Mesothelial cell of epicardium (in vitro differentiated cells): ENCODE measurements around the gene ISCA1. TPM values are rescaled to one million over a fixed set of nuclear protein-coding genes. Genes with fewer than 3 reads are reported as not detected.

Experiments used
- DNase-seq, 2 experiments: peaks; one replicate each; pipeline ENCODE4 v3.0.0; 2021; ENCODE audit warnings: low spot score in 2 of 2; ENCODE audit not compliant: unreplicated experiment in 2 of 2
- H3K27ac Mint-ChIP-seq: 2 replicates; pipeline ENCODE4 v1.8.0; 2021; ENCODE audit warnings: mixed read lengths
- H3K27me3 Mint-ChIP-seq: 2 replicates; pipeline ENCODE4 v1.8.0; 2021; ENCODE audit warnings: low read depth, mixed read lengths
- H3K36me3 Mint-ChIP-seq: 2 replicates; pipeline ENCODE4 v1.8.0; 2021; ENCODE audit warnings: mixed read lengths
- H3K4me1 Mint-ChIP-seq: 2 replicates; pipeline ENCODE4 v1.8.0; 2021; ENCODE audit warnings: mixed read lengths
- H3K4me3 Mint-ChIP-seq: 2 replicates; pipeline ENCODE4 v1.8.0; 2021; ENCODE audit warnings: mild to moderate bottlenecking, moderate library complexity, mixed read lengths
- H3K9me3 Mint-ChIP-seq: 2 replicates; pipeline ENCODE4 v1.8.0; 2021; ENCODE audit warnings: mixed read lengths
- total RNA-seq: library from RNA; stranded (reverse); gene quantifications from 3 replicates; pipeline ENCODE4 v1.2.1, GENCODE V29; 2021
- TF ChIP-seq, protein P1 (sequence below): fragments of 200-600 bp; sonication (generic); IDR thresholded peaks from one replicate; pipeline ENCODE4 v1.5.0; 2021; ENCODE audit warnings: antibody characterized with exemption; ENCODE audit not compliant: unreplicated experiment

ISCA1 gene
- total RNA-seq, 1 donor from 2014 or later, result 23.4 TPM

- Mint-ChIP-seq H3K27me3 (no peaks in the 10 kb centered on the region), H3K9me3 (no peaks in the 10 kb centered on the region), H3K27ac (no peak overlapping the region), H3K4me3 (no peak overlapping the region), H3K4me1 (no peaks in the 10 kb centered on the region), H3K36me3 (no peaks in the 10 kb centered on the region)
- no peak for DNase-seq
- TF ChIP-seq, protein P1, sequence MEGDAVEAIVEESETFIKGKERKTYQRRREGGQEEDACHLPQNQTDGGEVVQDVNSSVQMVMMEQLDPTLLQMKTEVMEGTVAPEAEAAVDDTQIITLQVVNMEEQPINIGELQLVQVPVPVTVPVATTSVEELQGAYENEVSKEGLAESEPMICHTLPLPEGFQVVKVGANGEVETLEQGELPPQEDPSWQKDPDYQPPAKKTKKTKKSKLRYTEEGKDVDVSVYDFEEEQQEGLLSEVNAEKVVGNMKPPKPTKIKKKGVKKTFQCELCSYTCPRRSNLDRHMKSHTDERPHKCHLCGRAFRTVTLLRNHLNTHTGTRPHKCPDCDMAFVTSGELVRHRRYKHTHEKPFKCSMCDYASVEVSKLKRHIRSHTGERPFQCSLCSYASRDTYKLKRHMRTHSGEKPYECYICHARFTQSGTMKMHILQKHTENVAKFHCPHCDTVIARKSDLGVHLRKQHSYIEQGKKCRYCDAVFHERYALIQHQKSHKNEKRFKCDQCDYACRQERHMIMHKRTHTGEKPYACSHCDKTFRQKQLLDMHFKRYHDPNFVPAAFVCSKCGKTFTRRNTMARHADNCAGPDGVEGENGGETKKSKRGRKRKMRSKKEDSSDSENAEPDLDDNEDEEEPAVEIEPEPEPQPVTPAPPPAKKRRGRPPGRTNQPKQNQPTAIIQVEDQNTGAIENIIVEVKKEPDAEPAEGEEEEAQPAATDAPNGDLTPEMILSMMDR, result no peak
Observed at GRCh38 chr9:86230858-86231257, 51.5 kb downstream of the ISCA1 start.

DNA sequence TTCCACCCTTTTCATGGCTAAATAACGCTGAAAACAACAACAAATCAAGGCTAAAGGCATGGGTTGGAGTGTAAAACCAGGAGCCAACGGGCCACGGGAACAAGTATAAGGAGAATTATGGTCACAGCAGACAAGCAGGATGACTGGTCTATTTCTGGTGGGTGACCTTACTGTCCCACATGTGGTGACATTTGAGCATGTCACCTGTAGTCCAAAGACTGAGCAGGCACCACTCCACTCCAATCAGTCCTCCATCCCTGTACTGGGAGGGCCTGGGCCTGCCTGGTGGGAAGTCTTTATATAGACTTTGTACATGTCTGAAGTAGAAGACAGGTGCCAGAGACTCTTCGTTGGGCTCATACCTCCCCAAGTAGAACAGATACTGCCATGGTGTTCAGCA, 59.7 kb downstream of the ISCA1 start:
- H3K4me1 Mint-ChIP-seq, result no peaks in the 10 kb centered on the region
- H3K4me3 Mint-ChIP-seq, result no peak overlapping the region
- TF ChIP-seq, protein P1, result no peak
- no peak overlapping the region for H3K27ac Mint-ChIP-seq
- no peaks in the 10 kb centered on the region for H3K36me3 Mint-ChIP-seq
- no peak for DNase-seq
- H3K9me3 Mint-ChIP-seq, result no peaks in the 10 kb centered on the region
- H3K27me3 Mint-ChIP-seq, result peaks cover 2% of the 10 kb centered on the region

GRCh38 chr9:86219606-86220005, 62.7 kb downstream of the ISCA1 start:
- Mint-ChIP-seq H3K4me3 (no peak overlapping the region), H3K9me3 (peaks cover 4% of the 10 kb centered on the region), H3K27ac (no peak overlapping the region), H3K4me1 (no peaks in the 10 kb centered on the region), H3K27me3 (peaks cover 2% of the 10 kb centered on the region), H3K36me3 (no peaks in the 10 kb centered on the region)
- no peak for DNase-seq
- TF ChIP-seq, protein P1, result no peak

- Mint-ChIP-seq H3K27ac (no peak overlapping the region), H3K9me3 (peaks cover 4% of the 10 kb centered on the region), H3K4me1 (no peaks in the 10 kb centered on the region), H3K4me3 (no peak overlapping the region), H3K27me3 (no peaks in the 10 kb centered on the region), H3K36me3 (no peaks in the 10 kb centered on the region)
- DNase-seq, result no peak
- TF ChIP-seq, protein P1, result no peak
Observed at GRCh38 chr9:86217076-86217755, 65.1 kb downstream of the ISCA1 start.

Other genes with a start within 250 kb of the ISCA1 start
- gene GOLM1, start 183.0 kb downstream of the ISCA1 start, total RNA-seq, result 101 to 109 TPM (median 106 TPM) in 3 replicates
- 0.27 to 0.51 TPM (median 0.41 TPM) in 3 replicates for gene C9orf153, start 22.9 kb downstream of the ISCA1 start, total RNA-seq
- 26.4 to 29.5 TPM (median 26.6 TPM) in 3 replicates for gene TUT7, start 71.9 kb upstream of the ISCA1 start, total RNA-seq